K562 (cell line): ENCODE measurements around the gene SP4.

Source experiments
- ATF4 ChIP-seq: fragments of 450-650 bp; formaldehyde crosslinking; IDR thresholded peaks from 2 replicates; pipeline ENCODE4 v1.4.0; 2022; ENCODE audit warnings: mild to moderate bottlenecking, moderate library complexity
- CBX8 ChIP-seq: fragments of 200-600 bp; sonication (generic); IDR thresholded peaks from 2 replicates; pipeline ENCODE4 v1.6.1; 2012; ENCODE audit warnings: borderline replicate concordance, mixed run types, low read depth, mild to moderate bottlenecking, moderate library complexity, mixed read lengths, low read length, control low read depth, inconsistent platforms; ENCODE audit not compliant: poor library complexity, severe bottlenecking; ENCODE audit errors: extremely low read depth
- FIP1L1 ChIP-seq: fragments of 200-400 bp; formaldehyde crosslinking; IDR thresholded peaks from 2 replicates; pipeline ENCODE4 v1.6.1; 2018; ENCODE audit warnings: mild to moderate bottlenecking, low read depth, low read length; ENCODE audit not compliant: poor library complexity, severe bottlenecking
- MTA2 ChIP-seq: fragments of 450-650 bp; IDR thresholded peaks from 2 replicates; pipeline ENCODE4 v1.6.1; 2016; ENCODE audit warnings: low read depth
- POLR2A ChIP-seq: fragments of 450-650 bp; conservative IDR thresholded peaks from 2 replicates; pipeline ENCODE4 v1.6.1; 2016
- POLR2AphosphoS5 ChIP-seq: IDR thresholded peaks from 2 replicates; pipeline ENCODE4 v1.6.1; 2011; ENCODE audit warnings: mild to moderate bottlenecking, low read depth, low read length, moderate library complexity; ENCODE audit not compliant: control insufficient read depth, insufficient read depth
- RBM39 ChIP-seq: fragments of 200-400 bp; formaldehyde crosslinking; optimal IDR thresholded peaks from 2 replicates; pipeline ENCODE3; 2018; ENCODE audit warnings: low read depth, low read length
- RFX7 ChIP-seq: fragments of 250-450 bp; sonication (Bioruptor Pico); IDR thresholded peaks from 2 replicates; pipeline ENCODE4 v1.5.1; 2021; ENCODE audit warnings: mild to moderate bottlenecking
- ZBTB40 ChIP-seq, 2 experiments: fragments of 450-650 bp in 1 of 2; sonication (generic) in 1 of 2; formaldehyde crosslinking in 1 of 2; IDR thresholded peaks; 2 replicates each; pipeline versions ENCODE4 v1.7.1 to v1.9.0; 2016 to 2022; ENCODE audit warnings: inconsistent platforms in 1 of 2, mild to moderate bottlenecking in 1 of 2, missing genetic modification reagents in 1 of 2
- ZNF134 ChIP-seq: fragments of 250-450 bp; sonication (Bioruptor Pico); conservative IDR thresholded peaks from 2 replicates; pipeline ENCODE4 v1.4.0; 2020
- ZNF239 ChIP-seq: fragments of 250-450 bp; sonication (Bioruptor Pico); IDR thresholded peaks from 2 replicates; pipeline ENCODE4 v1.4.0; 2020; ENCODE audit warnings: mild to moderate bottlenecking
- ZNF253 ChIP-seq: fragments of 250-450 bp; sonication (Bioruptor Pico); conservative IDR thresholded peaks from 2 replicates; pipeline ENCODE4 v1.6.1; 2021; ENCODE audit warnings: mild to moderate bottlenecking
- ZNF431 ChIP-seq: sonication (generic); formaldehyde crosslinking; IDR thresholded peaks from 2 replicates; pipeline ENCODE4 v1.8.0; 2022; ENCODE audit warnings: mild to moderate bottlenecking, missing genetic modification reagents

- no peak for TF ChIP-seq RBM39
- TF ChIP-seq ZNF134 (CRISPR knock-in tag) = no peak
- TF ChIP-seq POLR2A = no peak
- no peak for TF ChIP-seq ZBTB40 (IDR thresholded peaks at IDR 0.05)
- no peak for TF ChIP-seq ZBTB40 (CRISPR knock-in tag; IDR thresholded peaks at IDR 0.05)
- no peak for TF ChIP-seq ZNF431 (CRISPR knock-in tag)
- no peak for TF ChIP-seq FIP1L1
- no peak for TF ChIP-seq ZNF253 (CRISPR knock-in tag)
- TF ChIP-seq RFX7 = no peak
- TF ChIP-seq ATF4 (CRISPR knock-in tag) = no peak
- TF ChIP-seq ZNF239 = no peak
- no peak for TF ChIP-seq CBX8
- TF ChIP-seq POLR2AphosphoS5 = no peak
- TF ChIP-seq MTA2 = peak; percentile 44; the same call in 1 of the 2 replicates
These were observed 14.4 kb upstream of the SP4 start for GRCh38 chr7:21413502-21413901.
